ENCODE results near the gene BSPRY. TPM values are rescaled to one million over a fixed set of nuclear protein-coding genes. Genes with fewer than 3 reads are reported as not detected.

BSPRY gene
- total RNA-seq, 1 experiment from 2014 or later: not detected

DNA sequence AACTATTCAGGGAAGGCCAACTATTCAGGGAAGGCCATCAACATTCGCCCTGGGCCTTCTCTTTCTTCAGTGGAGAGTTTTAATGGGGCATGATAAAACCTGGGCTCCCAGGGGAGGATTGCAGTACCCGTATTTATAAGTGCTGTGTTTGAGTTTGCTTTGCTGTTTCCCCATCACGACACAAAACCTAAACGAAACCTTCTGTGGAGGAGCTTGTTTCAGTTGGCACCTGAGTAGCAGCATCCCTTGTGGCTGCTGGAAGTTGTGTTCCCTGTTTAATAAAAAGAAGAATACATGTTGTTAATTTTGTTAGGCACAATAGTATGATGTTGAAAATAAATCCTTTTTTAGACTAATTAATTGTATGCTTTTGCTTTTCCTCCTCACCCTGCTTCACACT, 17.6 kb upstream of the BSPRY start:
- DNase-seq (ENCODE audit: low read depth, low spot score): no peak
- in situ Hi-C loops (cut with HindIII; ENCODE audit: low pct_unique_long_range_greater_than_20kb, low sequenced_read_pairs): no loop called here

DNA sequence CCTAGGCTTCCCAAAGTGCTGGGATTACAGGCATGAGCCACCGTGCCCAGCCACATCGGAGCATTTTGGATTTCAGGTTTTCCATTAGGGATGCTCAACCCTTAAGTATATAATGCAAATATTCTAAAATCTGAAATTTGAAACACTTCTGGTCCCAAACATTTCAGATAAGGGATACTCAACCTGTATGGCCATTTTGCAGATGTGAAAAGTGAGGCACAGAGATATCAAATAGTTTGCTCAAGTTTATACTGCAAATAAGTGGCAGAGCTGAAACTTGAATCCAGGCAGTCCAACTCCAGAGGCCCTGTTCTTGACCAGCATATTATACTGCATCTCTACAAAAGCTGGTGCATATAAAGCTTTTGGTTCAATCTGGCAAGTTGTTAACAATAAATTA, 11.6 kb upstream of the BSPRY start:
- DNase-seq (ENCODE audit: low read depth, low spot score): no peak
- in situ Hi-C loops (cut with HindIII; ENCODE audit: low pct_unique_long_range_greater_than_20kb, low sequenced_read_pairs): no loop called here

GRCh38 chr9:113340011-113340699, 9.2 kb upstream of the BSPRY start, which contains the start of gene WDR31:
Gene WDR31, minus strand, starts transcription at chr9:113340275. Its CDS starts 8,253 bp downstream, at chr9:113332022.
- peak; percentile 85 for DNase-seq (ENCODE audit: low read depth, low spot score)
- in situ Hi-C loops (cut with HindIII; ENCODE audit: low pct_unique_long_range_greater_than_20kb, low sequenced_read_pairs): no loop called here

DNA sequence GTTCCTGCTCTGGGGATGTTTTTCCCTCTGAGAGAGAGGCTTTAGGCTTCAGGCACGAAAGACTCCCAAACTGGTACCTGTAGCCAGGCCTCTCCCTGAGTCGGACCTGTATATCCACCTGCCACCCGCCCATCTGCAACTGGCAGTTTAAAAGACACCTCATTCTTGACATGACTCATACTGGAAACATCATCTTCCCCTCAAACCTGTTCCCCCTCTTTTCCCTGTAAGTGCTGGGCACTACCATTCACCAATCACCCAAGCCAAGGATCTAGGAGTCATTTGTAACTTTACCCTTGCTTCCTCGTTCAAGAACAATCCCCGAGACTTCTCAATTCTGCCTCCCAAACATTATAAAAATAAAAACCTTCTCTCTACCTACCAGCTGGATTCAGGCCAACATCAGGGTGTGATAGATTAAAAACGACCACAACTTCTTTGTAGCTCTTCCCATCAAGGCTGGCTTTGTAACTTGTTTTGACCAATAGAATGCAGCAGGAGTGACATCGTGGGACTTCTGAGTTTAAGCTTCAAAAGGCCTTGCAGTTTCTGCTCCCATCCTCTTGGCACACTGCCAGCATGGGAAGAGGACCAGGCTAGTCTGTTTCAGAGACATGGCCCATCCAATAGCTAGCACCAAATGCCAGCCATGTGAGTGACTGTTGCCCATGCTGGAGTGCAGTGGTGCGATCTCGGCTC, 7.5 kb upstream of the BSPRY start:
- DNase-seq (ENCODE audit: low read depth, low spot score): peak; percentile 55
- in situ Hi-C loops (cut with HindIII; ENCODE audit: low pct_unique_long_range_greater_than_20kb, low sequenced_read_pairs): no loop called here

GRCh38 chr9:113343732-113344231, 5.6 kb upstream of the BSPRY start:
- peak; percentile 95 for DNase-seq (ENCODE audit: low read depth, low spot score)
- in situ Hi-C loops (cut with HindIII; ENCODE audit: low pct_unique_long_range_greater_than_20kb, low sequenced_read_pairs): no loop called here

GRCh38 chr9:113345190-113345589, 4.2 kb upstream of the BSPRY start:
- DNase-seq (ENCODE audit: low read depth, low spot score): peak; percentile 97
- in situ Hi-C loops (cut with HindIII; ENCODE audit: low pct_unique_long_range_greater_than_20kb, low sequenced_read_pairs): no loop called here

- in situ Hi-C loops (cut with HindIII; ENCODE audit: low pct_unique_long_range_greater_than_20kb, low sequenced_read_pairs): no loop called here
- no peak for DNase-seq (ENCODE audit: low read depth, low spot score)
These were observed 3.7 kb upstream of the BSPRY start for GRCh38 chr9:113345671-113346070.

DNA sequence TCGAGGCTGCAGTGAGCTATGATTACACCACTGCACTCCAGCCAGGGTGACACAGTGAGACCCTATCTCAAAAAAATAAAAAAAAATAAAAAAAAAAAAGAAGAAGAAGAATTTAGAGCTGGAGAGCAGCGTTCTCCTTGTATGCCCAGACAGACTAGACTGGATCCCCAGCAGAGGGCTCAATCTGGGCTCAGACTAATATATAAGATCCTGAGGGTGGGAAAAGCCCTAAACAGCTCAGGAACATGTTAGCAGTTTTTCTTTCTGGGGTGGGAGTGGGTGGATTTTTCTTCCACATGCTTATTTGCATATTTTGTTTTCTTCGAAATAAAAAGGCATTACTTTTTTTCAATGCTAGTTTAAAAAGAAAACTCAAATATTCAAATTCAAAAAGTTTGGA, 904 bp upstream of the BSPRY start:
- DNase-seq (ENCODE audit: low read depth, low spot score): no peak
- in situ Hi-C loops (cut with HindIII; ENCODE audit: low pct_unique_long_range_greater_than_20kb, low sequenced_read_pairs): no loop called here

DNA sequence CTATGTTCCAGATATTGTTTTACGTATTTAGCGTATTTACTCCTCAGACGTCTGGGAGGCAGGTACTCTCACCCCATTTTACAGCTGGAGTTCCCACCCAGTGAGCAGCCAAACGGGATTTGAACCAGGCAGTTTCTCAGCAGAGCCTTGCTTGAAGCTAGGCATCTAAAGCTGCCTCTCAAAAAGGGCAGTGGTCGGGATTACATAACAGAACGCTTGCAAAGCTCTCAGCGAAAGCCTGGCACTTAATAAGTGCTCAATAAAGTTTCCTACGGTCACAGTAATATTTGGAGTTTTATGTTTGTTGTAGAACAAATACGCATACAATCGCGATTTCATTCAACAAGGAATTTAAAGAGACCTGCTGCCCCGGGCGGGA, 286 bp upstream of the BSPRY start:
- in situ Hi-C loops (cut with HindIII; ENCODE audit: low pct_unique_long_range_greater_than_20kb, low sequenced_read_pairs): no loop called here
- DNase-seq (ENCODE audit: low read depth, low spot score): no peak

- in situ Hi-C loops (cut with HindIII; ENCODE audit: low pct_unique_long_range_greater_than_20kb, low sequenced_read_pairs): no loop called here
- DNase-seq (ENCODE audit: low read depth, low spot score): no peak
These were observed 843 bp downstream of the BSPRY start for GRCh38 chr9:113350107-113350661.

- in situ Hi-C loops (cut with HindIII; ENCODE audit: low pct_unique_long_range_greater_than_20kb, low sequenced_read_pairs): no loop called here
These were observed 1.6 kb downstream of the BSPRY start for GRCh38 chr9:113350937-113351336.

DNA sequence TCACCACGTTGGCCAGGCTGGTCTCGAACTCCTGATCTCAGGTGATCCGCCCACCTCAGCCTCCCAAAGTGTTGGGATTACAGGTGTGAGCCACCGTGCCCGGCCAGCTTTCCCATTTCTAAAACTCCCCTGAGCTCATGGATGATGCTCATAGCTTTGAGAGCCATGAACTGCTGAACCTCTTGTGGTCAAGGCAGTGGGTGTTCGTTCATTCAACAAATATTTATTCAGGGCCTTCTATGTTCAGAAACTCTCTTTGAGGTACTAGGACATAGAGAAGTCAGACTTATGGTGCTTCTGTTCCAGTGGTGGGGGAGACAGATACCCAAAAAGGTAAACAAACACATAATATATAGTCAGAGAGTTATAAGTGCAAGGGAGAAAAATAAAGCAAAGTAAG, 2.7 kb downstream of the BSPRY start:
- in situ Hi-C loops (cut with HindIII; ENCODE audit: low pct_unique_long_range_greater_than_20kb, low sequenced_read_pairs): no loop called here

More at GRCh38 chr9:113350937-113351336, 1.6 kb downstream of the BSPRY start:
- no peak for DNase-seq (ENCODE audit: low read depth, low spot score)

GRCh38 chr9:113352411-113352810, 3.1 kb downstream of the BSPRY start:
- in situ Hi-C loops (cut with HindIII; ENCODE audit: low pct_unique_long_range_greater_than_20kb, low sequenced_read_pairs): no loop called here

More for the DNA sequence above, 2.7 kb downstream of the BSPRY start:
- no peak for DNase-seq (ENCODE audit: low read depth, low spot score)

GRCh38 chr9:113355040-113355596, 5.8 kb downstream of the BSPRY start:
- peak; percentile 66 for DNase-seq (ENCODE audit: low read depth, low spot score)
- in situ Hi-C loops (cut with HindIII; ENCODE audit: low pct_unique_long_range_greater_than_20kb, low sequenced_read_pairs): no loop called here

More at GRCh38 chr9:113352411-113352810, 3.1 kb downstream of the BSPRY start:
- DNase-seq (ENCODE audit: low read depth, low spot score): no peak

DNA sequence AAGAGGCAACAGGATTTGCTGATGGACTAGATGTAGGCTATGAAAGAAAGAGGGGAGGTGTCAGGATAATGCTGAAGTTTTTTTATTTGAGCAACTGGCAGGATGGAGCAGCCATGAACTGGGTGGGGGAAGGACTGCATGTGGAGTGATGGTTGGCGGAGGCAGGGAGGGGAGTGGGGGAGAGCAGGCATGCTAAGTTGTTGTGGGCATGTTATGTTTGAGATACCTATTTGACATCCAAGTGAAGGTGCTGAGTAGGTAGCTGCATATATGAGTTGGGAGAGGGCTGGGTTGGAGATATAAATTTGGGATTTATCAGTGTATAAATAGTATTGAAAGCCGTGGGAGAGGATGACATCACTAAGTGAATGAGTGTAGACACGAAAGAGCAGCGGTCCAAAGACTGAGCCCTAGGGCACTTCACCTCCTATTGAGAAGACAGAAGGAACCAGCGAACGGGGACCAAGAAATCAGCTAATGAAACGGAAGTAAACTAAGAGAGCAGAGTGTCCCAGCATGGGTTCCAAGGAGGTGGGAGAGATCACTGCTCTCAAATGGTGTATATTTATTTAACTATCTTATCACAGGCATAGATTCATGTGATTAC, 7.4 kb downstream of the BSPRY start:
- in situ Hi-C loops (cut with HindIII; ENCODE audit: low pct_unique_long_range_greater_than_20kb, low sequenced_read_pairs): no loop called here
- DNase-seq (ENCODE audit: low read depth, low spot score): no peak

DNA sequence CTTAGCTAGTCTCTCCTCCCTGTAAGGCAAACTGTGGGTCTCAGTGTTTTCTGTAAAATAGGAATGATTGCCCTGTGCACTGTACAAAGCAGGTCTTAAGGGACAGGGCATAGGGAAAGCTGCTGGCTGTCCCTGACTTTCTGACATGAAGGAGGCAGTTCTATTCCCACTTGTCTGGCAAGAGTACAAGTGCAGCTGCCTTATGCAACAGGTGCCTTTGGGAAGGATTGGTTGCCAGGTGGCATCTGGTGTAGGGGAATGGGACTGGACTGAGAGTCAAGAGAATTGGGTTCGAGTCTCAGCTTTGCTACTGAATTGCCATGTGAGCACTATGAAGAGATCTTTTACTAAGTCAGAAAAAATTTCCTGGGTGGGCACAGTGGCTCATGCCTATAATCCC, 10.0 kb downstream of the BSPRY start:
- in situ Hi-C loops (cut with HindIII; ENCODE audit: low pct_unique_long_range_greater_than_20kb, low sequenced_read_pairs): no loop called here
- no peak for DNase-seq (ENCODE audit: low read depth, low spot score)

DNA sequence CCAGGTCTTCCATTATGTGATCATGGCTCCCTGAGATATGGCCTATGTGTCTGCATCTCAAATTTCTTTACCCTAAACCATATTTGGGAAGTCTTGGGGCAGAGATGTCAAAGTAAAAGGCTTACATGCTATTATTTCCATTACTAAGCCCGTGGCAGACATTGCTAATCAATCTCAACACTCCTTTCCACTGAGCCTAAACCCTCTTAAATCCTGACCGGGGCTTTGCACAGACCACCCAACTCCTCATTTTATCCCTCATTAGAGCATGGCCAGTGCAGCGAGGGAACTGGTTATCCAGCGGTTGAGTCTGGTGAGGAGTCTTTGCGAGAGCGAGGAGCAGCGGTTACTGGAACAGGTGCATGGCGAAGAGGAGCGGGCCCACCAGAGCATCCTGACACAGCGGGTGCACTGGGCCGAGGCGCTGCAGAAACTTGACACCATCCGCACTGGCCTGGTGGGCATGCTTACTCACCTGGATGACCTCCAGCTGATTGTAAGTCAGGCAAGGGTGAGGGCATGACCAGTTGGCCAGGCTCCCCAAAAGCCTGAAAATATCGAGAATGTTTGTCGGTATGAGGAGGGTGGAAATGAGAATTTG, 11.0 kb downstream of the BSPRY start:
- in situ Hi-C loops (cut with HindIII; ENCODE audit: low pct_unique_long_range_greater_than_20kb, low sequenced_read_pairs): no loop called here
- DNase-seq (ENCODE audit: low read depth, low spot score): no peak

All from SK-MEL-5 (cell line).